NCI-H2107 (cell line): ENCODE data around the gene MEIS2.

Source experiments
- DNase-seq: peaks from one replicate; lab custom pipeline; 2025; lab: John Stamatoyannopoulos, UW

The MEIS2 gene

GRCh38 chr15:37112971-37113670 is 12.8 kb upstream of the MEIS2 start:
- no peak for DNase-seq

- DNase-seq = no peak
These were observed 11.8 kb upstream of the MEIS2 start for GRCh38 chr15:37112171-37112570.

- DNase-seq = no peak
These were observed 11.0 kb upstream of the MEIS2 start for GRCh38 chr15:37111427-37111717.

- no peak for DNase-seq
These were observed 9.7 kb upstream of the MEIS2 start for GRCh38 chr15:37109872-37110572.

GRCh38 chr15:37109168-37109871 is 9.0 kb upstream of the MEIS2 start:
- no peak for DNase-seq

GRCh38 chr15:37108381-37109167 is 8.2 kb upstream of the MEIS2 start:
- DNase-seq = no peak

- no peak for DNase-seq
These were observed 7.5 kb upstream of the MEIS2 start for GRCh38 chr15:37107744-37108380.

GRCh38 chr15:37107071-37107743 is 6.9 kb upstream of the MEIS2 start:
- DNase-seq = no peak

- no peak for DNase-seq
These were observed 6.2 kb upstream of the MEIS2 start for GRCh38 chr15:37106490-37107001.

- DNase-seq = no peak
These were observed 5.5 kb upstream of the MEIS2 start for GRCh38 chr15:37105889-37106288.

GRCh38 chr15:37105029-37105428 is 4.7 kb upstream of the MEIS2 start:
- DNase-seq = no peak

- no peak for DNase-seq
These were observed 4.2 kb upstream of the MEIS2 start for GRCh38 chr15:37104424-37104981.

- no peak for DNase-seq
These were observed 3.4 kb upstream of the MEIS2 start for GRCh38 chr15:37103475-37104423.

- no peak for DNase-seq
These were observed 2.8 kb upstream of the MEIS2 start for GRCh38 chr15:37103163-37103435.

GRCh38 chr15:37102305-37103162 is 2.2 kb upstream of the MEIS2 start:
- DNase-seq = no peak

- DNase-seq = no peak
These were observed 1.6 kb upstream of the MEIS2 start for GRCh38 chr15:37101980-37102304.

GRCh38 chr15:37100966-37101215 is 542 bp upstream of the MEIS2 start:
- DNase-seq = no peak

GRCh38 chr15:37099319-37100108 is 835 bp downstream of the MEIS2 start:
- DNase-seq = no peak
